ENCODE data around the gene TFPI.
"Not testable (repeated sequence)": the region's sequence is repeated elsewhere in the genome, so short reads cannot be mapped to it uniquely, and the experiment has no call there.

Gene TFPI

DNA sequence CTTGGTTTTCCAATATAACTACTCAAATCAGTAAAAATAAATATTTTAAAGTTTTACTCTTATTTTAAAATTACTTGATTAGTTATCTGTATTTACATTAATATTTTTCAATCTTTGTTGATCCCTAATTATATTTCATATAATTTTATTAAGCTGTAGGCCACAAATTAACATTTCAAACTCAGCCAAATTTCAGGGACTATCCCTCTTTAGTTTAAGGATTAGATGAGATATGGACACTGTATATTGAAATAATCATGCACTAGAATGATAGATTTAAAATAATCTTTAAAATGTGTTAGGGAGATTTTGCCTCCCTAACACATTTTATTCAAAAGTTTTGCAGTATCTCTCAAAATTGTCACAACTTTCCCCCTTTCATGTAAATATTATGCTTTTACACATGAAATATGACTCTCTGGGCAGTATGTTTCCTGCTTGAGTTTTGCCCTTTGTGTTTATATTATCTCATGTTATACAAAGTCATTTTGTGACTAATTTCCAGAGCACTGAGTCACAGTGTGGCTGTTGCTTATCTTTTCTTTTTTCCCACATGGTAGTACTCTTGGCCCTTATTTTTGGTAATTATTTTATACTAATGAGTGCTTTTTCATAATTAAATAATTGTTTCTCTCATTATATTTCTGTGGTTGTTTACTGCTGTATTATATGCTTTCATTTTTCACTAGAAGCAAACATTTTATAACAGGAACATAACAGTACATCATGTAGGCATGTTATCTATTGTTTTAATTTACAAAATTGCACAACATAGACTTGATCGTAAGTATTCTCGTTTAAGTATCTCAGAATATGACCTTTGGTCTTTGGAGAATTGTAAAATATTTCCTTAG, 1.2 kb downstream of the TFPI start:
- no peak for DNase-seq

DNA sequence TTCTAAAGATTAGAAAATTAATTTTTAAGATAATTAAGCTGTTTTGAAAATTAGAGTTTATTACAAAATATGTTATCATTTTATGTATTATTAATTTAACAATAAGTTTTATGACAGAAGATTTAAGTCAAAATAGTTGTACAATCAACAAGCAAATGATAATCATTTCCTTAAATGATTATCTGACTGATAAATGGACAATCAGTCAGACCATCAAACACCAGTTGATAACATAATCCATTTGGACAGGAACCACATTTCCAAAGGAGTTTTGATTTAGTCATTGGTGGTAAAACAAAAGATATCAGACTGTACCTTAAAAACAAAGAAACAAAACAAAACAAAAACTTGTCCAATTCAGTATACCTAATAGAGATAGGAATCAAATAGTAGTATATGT, 1.9 kb downstream of the TFPI start:
- no peak for DNase-seq

DNA sequence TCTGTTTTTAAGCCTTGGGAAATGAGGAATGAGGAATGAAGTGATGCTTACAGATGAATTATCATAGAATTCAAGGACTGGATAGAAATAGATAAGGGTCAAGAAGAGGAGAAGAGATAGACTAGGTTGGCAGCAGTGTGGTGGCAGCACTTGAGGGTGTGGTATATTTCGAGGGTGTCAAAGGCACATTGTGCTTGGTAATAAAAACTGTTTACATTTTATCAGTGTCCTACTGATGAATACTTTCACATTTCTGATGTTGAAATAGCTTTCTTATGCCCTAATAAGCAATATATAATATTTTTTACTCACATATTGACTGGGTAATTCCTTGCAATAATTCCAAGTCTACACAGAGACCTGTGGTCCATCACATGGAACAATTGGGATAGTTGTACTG, 3.4 kb downstream of the TFPI start:
- DNase-seq: no peak

- DNase-seq: no peak
These were observed 4.2 kb downstream of the TFPI start for GRCh38 chr2:187549951-187550555.

DNA sequence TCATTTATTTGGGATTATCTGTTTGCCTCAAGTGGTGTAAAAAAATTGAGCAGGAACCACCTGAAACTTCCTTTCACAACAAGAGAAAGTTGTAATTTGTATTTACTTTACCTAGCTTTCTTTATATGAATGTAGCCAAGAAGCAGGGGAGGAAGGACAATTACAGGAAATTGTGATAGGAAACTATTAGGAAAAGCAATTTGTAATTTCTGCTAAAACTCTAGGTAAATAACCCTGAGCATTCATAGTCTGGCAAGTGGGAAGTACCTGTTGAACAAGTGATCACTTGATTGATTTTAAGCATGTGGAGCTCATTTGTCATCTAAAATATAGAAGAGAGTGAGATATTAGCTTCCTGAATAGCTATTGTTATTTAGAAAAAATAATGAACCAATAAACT, 5.0 kb downstream of the TFPI start:
- no peak for DNase-seq

- DNase-seq: no peak
These were observed 5.6 kb downstream of the TFPI start for GRCh38 chr2:187548656-187549055.

DNA sequence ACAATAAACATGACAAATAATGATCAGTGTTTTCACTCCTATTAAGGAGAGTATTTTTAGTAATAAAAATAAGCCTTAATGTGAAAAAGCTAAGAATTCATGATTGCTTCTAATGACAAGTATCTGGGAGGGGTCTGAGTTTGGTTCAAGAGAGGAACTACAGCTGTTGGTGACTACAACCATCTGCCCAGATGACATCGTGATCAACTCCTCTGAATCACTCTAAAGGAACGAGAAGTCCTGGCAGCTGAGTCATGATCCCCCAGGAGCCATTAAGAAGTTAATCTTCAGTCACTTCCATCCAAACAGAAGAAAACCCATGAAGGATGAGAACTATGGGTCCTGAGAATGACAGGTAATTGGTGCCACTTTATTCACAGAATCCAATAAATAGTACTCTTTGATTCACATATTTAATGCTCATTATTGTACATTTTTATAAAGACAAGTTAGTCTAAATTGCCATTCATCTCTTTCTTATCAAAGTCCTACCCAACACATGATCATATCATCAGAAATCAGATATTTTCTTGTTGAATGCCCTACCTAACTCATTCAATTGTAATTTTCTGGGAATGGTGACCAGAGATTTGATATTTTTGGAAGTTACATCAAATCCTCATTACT, 6.8 kb downstream of the TFPI start:
- no peak for DNase-seq

DNA sequence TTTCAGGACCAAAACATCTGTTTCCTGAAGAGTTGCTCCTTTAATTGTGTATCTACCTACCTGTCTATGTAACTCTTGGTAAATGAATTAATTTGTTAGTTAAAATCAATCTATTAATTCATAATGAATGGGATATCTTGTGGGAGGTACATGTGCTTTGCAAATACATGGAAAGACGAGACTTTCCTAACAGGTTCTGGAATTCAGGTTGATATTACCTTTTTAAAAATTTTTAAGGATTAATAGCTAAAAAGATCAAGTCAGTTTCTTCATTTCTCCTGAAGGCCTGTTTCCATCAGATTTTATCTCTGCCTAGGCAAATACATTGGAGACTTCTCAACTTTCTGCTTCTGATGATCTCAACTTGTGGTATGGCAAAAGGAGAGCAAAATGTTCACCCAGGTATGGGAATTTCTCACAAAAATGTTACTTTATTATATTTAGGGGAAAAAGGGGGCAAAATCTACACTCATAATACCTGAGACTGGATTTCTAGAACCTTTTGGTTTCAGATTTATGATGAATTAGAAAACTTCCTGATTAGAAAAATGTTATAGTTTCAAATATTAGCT, 7.4 kb downstream of the TFPI start:
- DNase-seq: no peak

GRCh38 chr2:187545238-187545751, 8.9 kb downstream of the TFPI start:
- no peak for DNase-seq

- no peak for DNase-seq
These were observed 9.7 kb downstream of the TFPI start for GRCh38 chr2:187544371-187545080.

DNA sequence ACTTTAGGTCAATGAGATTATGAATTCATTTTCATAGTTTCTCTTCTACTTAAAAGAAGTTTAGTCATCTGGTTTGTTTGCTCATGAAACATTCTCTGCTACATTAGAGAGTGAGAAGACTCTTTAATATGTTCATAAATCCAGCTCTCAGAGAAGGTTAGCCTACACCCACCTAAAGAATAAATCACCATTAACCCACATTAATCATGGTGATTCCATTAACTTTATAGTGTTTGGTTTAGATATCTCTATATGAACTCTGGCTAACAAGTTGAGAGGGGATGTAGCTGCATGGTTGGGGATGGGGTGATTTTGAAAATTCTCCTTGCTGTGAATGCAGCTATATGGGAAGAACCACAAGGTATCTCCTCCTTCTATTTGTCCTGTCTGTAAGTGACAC, 10.7 kb downstream of the TFPI start:
- DNase-seq: no peak

DNA sequence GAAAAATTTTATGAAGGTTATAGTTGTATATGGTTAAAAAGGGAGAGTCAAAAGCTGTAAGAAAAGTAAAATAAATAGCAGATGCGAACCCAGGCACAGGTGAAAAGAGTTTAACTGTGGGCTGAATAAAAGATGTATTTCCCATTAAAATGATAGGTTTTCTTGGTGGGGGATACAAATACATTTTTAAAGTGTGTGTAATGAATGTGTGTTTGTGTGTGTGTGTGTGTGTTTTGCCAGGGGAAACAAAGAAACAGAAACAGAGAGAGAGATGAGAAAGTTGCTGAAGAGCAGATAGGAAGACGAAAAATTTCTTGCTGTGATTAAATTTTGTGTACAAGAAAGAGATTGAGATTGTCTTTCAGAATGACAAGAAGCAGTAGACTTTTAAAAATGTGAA, 12.1 kb downstream of the TFPI start:
- no peak for DNase-seq

DNA sequence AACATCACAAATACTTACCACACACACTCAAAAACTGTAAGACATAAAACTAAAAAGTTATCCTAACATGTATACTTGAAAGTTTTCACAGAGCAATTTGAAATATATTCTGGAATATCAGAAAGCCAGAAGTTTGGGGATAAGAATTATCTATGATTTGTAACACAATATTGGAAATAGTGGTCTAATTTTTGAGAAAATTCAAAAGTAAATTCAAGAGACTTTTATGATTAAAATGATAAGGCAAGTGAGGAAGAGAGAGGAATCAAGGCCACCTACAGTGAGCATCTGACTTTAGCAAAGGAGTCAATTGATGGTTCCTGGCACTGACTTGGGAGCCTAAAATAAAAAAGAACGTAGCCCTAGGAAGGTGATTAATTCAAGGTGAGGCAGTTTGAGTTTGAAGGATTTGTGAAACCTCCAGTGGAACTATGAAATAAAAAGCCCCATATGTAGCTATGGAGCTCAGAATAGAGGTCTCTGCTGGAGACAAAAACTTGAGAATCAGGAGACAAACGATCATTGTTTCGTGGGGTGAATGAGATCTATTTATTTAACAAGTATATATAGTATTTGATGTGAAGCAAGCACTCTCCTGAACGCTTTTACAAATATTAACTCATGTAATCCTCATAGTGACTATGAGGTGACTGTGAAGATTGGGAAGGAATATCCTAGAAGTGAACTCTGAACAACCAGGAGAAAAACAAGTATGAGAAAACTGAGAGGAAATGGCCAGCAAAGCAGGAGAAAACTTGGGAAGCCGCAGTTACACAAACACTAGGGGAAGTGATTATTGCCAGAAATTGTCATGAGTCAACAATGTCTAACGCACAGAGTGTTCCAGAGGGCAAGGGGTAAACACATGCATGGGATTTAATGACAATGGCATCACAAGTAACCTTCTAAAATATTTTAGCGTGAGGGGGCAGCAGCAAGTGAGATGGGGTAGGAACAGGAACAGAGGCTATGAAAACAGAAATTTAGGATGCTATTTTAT, 12.8 kb downstream of the TFPI start:
- DNase-seq: no peak

DNA sequence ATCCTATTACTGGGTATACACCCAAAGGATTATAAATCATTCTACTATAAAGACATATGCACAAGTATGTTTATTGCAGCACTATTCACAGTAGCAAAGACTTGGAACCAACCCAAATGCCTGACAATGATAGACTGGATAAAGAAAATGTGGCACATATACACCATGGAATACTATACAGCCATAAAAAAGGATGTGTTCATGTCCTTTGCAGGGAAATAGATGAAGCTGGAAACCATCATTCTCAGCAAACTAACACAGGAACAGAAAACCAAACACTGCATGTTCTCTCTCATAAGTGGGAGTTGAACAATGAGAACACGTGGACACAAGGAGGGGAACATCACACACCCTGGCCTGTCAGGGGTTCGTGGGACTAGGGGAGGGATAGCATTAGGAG, 16.0 kb downstream of the TFPI start:
- DNase-seq: not testable (repeated sequence)

- not testable (repeated sequence) for DNase-seq
These were observed 18.9 kb downstream of the TFPI start for GRCh38 chr2:187535381-187535780.

GRCh38 chr2:187532333-187533120, 21.7 kb downstream of the TFPI start:
- DNase-seq: no peak

GRCh38 chr2:187529977-187530721, 24.1 kb downstream of the TFPI start:
- DNase-seq: no peak

- DNase-seq: no peak
These were observed 24.8 kb downstream of the TFPI start for GRCh38 chr2:187529248-187529976.

GRCh38 chr2:187528042-187528441, 26.2 kb downstream of the TFPI start:
- DNase-seq: no peak

All from activated naive CD4-positive, alpha-beta T cell (primary cell).